Urothelium cell line (cell line): ENCODE data around the gene ZNF382.

Experiments used
- DNase-seq: peaks from one replicate; pipeline ENCODE4 v3.0.0; 2011; ENCODE audit warnings: low spot score, mixed read lengths
- FAIRE-seq: peaks from 2 replicates; lab custom pipeline; 2011; peaks lifted over from hg19 to GRCh38; lab: Jason Lieb, UNC

ZNF382 gene

DNA sequence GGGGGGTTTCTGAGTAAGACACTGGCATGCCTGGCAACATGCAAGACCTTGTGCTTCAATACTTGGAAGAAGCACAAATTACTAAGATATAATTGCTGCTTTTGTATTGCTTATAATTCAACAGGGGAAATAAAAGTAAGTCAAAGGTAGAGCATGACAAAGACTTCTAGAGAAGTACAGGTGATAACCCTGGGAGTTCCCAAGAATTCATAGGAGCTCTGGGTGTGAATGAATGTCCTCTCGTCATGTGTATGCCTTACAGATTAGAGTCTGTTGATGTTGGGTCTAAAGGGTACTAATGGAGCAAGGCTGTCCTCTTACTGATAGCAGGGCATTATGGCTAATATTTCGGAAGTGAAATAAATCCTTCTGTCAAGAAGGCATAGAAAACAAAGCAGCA is 69.1 kb downstream of the ZNF382 start:
- DNase-seq (no peak), FAIRE-seq (no peak)

- no peak for FAIRE-seq
- DNase-seq: no peak
Observed at GRCh38 chr19:36679455-36679854, 74.3 kb downstream of the ZNF382 start.
